Fibroblast of peridontal ligament (primary cell): ENCODE results near the gene RPP21.

Experiments
- DNase-seq: peaks from one replicate; pipeline ENCODE4 v3.0.0-alpha.2; 2010; ENCODE audit errors: extremely low read depth

The RPP21 gene

DNA sequence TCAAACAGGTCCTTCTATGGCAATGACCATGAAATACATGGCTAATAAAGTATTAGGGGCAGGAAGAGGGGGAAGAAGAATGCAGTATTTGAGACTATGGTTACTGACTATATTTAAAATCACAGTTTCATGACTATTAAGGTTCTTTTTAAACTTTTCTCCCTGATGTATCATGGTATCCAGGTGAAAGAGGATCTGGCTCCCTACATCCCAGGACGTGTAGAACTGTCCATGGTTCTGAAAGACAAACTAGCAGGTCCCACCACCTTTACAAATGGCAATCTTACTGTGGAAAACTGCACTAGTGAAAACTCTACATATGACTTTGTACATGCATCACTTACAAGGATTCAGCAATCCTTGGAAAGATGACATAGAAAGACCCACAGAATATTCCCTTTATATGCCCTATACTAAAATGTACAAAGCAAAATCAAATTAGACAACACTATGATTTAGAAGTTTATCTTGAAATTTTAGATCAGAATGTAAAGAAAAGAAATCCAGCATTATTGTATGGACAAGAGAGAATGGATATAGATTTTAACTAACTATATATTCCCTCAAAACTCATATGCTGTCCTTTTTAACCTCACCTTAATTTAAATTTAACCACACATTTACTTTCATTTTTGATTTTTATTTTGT lies 33.5 kb downstream of the RPP21 start:
- DNase-seq: peak; percentile 8

- DNase-seq: no peak
These were observed 35.5 kb downstream of the RPP21 start for GRCh38 chr6:30380464-30380863.

DNA sequence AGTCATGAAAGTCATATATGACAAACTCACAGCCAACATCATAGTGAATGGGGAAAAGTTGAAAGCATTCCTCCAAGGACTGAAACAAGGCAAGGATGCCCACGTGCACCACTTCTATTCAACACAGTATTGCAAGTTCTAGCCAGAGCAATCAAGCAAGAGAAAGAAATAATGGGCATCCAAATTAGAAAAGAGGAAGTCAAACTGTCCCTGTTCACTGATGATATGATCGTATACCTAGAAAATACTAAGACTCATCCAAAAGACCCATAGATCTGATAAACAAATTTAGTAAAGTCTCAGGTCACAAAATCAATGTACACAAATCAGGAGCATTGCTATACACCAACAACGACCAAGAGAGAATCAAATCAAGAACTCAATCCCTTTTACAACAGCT lies 41.2 kb downstream of the RPP21 start:
- no peak for DNase-seq

- no peak for DNase-seq
These were observed 46.3 kb downstream of the RPP21 start for GRCh38 chr6:30391240-30391639.

DNA sequence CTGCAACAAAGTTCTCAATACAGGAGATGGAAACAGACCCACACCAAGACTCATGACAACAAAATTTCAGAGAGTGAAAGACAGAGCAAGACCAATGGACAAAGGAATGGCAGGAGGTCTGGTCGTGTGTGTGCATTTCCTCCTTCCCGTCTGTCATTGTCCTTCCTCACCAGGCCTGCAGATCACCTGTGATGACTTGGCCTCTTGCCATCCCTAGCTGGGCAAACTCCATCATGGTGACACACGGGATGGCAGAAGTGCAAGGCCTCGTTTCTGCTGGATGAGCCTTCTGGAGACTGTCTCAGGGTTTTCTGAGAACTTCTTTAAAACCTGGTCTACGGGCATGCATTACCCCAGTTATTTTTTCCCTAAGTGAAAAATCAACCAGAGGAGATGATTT lies 49.2 kb downstream of the RPP21 start:
- DNase-seq: no peak
